SH-SY5Y (cell line): Measurements from ENCODE around the gene ZDHHC7.

Source experiments
- GATA2 ChIP-seq: IDR thresholded peaks from 2 replicates; pipeline ENCODE4 v1.6.1; 2011; ENCODE audit warnings: mild to moderate bottlenecking, low read depth, low read length
- GATA3 ChIP-seq: IDR thresholded peaks from 2 replicates; pipeline ENCODE4 v1.6.1; 2011; ENCODE audit warnings: low read depth, mild to moderate bottlenecking, low read length, moderate library complexity

DNA sequence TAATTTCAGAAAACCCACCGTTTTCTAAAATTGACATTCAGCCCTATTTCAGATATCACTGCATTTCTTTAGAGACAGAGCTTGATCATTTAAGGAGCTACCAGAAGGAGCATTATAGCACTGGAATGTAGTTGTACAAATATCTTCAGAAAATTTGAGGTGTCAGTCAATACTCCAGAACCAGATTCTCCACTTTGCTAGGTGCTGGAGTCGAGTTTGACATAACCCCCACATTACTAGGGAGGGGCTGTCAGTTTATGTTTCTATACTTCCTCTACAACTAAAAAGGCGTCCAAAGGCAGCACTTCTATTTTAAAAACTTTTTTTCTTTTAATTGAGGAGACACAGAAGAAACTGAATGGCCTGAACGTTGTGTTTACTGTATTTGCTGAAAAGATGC is 15.4 kb upstream of the ZDHHC7 start:
- TF ChIP-seq GATA3 (no peak), GATA2 (no peak)
